ENCODE results near the gene MCM6.
"Not testable (repeated sequence)": the region's sequence is repeated elsewhere in the genome, so short reads cannot be mapped to it uniquely, and the experiment has no call there.

Gene MCM6

DNA sequence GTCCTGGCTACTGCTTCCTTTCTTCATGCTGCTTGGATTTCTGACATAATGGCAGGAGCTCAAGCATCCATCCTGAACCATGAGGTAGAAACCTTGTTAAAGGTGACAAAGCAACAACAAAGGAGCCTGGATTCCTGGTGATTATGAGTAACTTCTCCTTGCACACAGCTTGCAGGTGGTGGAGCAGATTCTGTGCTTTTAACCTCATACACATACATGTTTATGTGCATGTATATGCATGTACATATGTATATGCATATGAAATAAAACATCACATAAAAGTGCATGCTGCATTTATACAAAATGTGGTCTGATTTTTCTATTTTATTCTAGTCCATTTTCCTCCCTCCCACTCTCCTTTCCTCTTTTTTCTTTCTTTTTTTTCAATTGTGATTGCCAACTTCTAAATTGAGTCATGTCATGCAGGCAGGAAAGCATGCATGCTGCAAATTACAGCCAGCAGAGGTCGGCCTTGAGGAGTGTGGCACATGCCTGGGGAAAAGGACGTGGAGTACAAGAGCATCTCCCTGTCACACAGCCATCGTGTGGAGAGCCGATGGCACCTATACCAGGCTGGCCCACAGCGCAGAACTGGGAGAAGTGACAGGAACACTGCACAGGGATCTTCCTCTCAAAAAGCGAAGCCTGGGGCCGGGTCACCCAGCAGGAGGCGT lies 57.2 kb downstream of the MCM6 start:
- no peak for DNase-seq

DNA sequence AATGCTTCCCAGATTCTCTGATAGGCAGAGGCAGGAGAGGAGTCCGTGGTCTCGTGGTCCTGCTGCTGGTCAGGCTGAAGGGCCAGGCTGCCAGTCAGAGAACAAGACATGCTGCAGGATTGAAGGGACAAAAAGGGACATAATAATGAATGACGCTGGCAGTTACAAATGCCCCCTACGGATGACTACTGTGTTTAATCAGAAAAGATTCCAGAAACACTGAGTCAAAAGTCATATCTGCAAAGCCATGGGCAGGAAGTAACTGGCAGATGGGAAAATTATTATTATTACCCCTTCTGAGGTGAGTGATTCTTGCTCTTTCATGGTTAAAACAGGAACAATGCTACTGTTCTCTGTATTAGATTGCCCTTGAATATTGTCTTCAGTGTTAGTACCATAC lies 58.3 kb downstream of the MCM6 start:
- no peak for DNase-seq

DNA sequence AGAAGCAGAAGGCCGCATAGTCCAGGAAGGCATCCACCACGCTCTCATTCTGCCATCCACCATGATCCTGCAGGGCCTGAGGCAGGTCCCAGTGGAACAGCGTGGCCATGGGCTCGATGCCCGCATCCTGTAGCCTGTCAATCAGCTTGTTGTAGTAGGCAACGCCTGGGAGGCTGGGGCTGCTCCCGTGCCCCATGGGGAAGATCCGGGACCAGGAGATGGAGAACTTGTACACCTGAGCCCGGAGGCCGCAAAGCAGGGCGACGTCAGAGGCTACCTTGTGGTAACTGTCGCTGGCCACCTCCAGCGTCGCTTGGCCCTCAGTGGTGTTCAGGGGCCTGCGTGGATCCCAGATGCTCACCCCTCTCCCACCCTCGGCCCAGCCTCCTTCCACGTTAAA lies 58.8 kb downstream of the MCM6 start:
- DNase-seq = no peak

DNA sequence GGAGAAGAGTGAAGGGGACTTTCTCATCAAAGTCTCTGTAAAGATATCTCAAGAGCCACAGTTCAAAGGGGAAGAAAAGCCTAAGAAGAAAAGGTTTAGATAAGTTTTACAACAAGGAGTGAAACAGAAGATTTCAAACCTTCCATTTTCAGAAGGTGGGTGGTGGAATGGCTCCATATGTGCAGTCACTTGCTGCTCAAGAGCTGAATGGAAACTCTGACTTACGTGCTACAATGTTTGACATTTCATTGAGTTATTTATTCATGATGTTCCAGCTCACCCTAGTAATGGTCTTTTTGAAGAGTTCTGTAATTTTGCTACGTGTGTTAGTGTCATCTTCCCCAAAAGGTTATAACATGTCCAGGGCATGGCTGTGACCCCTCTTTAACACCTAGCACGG lies 61.0 kb downstream of the MCM6 start:
- no peak for DNase-seq

DNA sequence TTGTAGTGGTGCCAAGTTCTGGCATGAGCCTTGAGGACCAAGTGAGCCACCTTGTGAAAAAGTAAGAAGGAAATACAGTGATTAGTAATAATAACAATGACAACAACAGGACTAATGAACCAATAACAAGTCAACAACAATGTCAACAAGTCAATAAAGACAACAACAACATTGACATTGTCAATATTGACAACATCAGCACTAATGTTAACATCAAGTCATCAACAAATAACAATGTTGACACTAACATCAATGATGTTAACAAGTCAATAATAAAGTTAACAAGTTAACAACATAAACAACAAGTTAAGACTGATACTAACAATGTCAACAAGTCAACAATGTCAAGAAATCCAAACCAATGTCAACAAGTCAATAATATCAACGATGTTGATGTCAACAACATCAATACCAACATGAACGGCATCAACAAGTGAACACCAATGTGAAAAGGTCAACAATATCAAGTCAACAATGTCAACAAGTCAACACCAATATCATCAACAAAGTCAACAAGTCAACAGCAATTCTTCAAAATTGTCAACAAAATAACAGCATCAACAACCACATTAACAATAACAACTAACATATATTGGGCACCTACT lies 63.2 kb downstream of the MCM6 start:
- DNase-seq = no peak

DNA sequence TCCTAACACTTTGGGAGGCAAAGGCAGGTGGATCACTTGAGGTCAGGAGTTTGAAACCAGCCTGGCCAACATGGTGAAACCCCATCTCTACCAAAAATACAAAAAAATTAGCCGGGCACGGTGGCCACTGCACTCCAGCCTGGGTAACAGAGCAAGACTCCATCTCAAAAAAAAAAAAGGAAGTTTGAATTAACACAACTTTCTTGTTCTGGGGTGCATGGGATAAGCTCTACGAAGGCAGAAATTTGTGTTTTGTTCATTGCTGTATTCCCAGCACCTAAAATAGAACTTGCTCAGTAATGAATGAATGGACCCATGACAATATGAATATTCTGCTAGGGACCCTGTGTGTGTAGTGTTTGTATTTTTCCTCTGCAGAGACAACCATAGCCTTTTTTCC lies 68.4 kb downstream of the MCM6 start:
- not testable (repeated sequence) for DNase-seq

DNA sequence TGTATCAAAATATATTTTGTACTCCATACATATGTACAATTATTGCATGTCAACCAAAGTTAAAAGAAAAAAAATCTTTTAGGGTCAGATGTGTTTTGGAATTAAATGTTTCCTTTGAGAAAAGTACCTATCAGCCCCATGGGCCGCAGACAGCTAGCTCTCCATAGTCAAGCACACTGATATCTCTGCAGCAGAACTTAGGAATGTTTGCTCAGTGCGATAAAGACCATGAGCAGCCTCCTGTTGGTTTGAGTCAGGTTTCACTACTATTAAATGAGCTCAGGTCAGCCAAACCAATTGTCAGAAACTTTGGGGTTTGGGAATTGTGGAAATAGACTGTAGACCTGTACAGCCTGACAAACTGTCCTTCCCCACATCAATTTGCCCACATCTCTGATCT lies 73.0 kb downstream of the MCM6 start:
- DNase-seq = no peak

DNA sequence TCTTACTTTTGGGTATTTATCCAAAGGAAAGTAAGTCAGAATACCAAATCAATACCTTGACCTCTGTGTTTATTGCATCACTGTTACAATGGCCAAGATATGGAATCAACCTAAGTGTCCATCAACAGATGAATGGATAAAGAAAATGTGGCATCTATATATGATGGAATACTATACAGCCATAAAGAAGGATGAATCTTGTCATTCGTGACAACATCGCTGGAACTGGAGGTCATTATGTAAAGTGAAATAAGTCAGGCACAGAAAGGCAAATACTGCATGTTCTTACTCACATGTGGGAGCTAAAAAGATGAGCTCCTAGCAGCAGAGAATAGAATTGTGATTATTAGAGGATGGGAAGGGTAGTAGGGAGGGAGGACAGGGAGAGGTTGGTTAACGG lies 73.9 kb downstream of the MCM6 start:
- no peak for DNase-seq

DNA sequence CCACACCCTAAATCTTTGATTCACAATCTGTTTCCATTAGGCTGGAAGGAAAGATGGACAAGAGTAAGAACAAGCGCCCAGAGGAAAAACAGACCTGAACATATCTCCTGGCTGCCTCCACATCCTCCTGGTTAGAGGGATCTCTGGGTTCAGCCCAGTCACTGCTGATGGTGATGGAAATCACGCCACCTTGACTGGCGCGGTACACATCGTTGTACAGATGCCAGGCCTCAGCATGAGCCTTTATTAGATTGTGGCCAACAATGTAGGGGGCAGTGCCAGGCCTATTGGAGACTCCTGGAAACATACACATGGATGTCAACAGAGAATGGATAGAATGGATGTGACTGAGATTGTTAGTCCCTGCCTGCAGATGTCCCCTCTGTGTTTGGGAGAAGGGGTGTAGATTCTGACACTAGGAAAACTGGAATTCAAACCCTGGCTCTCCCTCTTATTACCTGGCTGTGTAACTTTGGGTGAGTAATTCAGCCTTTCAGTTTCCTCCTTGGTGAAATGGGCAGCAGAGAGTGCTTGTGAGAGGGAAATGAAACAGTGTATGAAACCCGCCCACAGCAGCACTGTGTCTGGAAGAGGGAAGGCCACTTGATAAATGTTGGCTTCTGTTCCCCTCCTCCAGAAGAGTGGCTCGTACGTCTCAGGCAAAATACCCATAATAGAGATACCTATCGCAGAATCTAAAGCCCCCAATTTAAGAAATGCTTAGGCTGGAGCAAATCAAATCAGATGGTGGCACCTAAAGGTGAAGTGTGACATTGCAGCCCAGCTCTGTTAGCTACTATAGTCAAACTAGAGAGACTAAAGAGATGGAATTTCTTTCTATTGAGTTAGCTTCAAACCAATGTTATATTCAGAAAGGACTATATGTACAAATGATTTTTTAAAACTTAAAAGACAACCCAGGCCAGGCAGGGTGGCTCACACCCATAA lies 75.5 kb downstream of the MCM6 start:
- DNase-seq = no peak

DNA sequence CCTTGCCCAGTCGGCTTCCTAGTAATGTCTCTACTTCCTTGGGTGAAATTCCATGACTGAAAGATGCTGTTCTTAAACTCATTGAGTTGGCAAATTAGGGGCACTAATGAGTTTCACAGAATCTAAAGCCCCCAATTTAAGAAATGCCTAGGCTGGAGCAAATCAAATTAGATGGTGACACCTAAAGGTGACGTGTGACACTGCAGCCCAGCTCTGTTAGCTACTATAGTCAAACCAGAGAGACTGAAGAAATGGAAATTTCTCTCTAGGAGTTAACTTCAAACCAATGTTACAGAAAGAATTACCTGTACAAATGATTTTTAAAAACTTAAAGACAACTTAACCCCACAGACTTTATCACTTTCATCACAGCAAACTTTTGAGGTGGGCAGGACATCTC lies 76.5 kb downstream of the MCM6 start:
- no peak for DNase-seq

DNA sequence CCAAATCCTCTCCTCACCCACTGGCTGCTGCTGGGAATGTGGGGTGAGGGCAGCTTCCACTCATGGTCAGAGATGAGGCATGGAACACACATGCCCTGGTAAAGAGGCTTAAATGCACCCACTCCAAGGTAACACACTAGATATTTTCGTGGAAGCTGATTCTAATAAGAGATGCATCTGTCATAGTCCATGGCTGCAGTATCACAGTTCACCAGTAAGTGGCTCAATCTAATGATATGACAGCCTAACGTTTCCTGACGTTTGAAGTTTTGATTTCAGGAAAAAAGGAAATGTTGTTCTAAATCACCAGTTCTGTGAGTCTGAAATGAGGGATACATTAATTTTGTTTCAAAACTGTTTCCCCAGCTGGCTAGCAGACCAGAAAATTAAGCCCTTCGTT lies 77.5 kb downstream of the MCM6 start:
- no peak for DNase-seq

DNA sequence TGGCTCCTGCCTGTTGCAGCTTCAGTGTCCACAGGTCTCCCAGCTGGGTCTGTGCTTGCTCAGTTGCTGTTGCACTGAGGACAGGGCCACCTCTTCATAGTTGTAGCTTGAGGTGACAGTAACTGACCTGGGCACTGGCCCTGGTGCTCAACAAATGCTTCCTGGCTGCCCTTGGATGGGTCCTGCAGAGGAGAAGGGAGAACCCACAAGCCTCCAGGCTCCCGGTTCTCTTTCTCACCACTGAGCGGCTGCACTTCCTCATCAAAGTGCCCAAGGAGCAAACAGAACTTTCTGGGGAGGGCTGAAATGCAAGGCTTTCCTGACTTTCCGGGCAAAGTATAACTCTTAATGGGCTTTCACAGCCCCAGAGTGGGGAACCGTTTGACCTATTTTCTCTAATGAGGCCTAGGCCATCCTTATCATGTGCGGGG lies 78.0 kb downstream of the MCM6 start:
- no peak for DNase-seq

DNA sequence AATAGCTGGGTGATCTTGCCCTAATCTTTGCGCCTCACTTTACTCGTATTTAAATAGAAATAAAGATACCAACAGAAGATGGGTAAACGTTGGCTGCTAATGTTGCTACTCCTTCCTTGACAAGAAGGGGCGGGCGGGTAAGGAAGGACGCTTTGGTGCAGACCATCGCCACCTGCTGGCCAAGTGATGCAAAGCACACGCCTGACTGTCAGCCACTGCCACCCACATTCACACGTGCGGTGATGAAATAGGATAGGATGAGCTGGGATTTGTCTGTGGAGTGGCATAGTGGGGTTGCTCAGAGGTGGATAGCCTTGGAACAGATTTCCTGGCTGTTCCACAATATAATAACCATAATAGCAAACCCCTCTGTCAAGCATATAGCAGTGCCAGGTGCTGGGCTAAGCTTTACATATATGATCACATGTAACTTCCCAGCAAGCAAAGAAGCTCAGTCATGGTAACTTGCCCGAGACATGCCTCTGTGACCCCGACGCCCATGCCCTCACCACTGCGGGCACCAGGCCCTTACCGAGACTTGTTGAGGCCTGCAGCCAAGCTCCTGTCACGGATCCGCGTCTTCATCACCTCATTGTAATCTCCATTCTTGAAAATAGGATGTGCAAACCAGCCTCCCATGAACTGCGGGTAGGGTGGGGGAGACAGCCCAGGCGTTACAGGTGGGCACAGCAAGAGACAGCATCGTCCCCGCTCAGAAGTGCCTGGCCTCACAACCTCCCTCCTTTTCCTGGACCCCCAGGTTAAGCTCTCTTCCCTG lies 78.6 kb downstream of the MCM6 start:
- peak; percentile 71 for DNase-seq

DNA sequence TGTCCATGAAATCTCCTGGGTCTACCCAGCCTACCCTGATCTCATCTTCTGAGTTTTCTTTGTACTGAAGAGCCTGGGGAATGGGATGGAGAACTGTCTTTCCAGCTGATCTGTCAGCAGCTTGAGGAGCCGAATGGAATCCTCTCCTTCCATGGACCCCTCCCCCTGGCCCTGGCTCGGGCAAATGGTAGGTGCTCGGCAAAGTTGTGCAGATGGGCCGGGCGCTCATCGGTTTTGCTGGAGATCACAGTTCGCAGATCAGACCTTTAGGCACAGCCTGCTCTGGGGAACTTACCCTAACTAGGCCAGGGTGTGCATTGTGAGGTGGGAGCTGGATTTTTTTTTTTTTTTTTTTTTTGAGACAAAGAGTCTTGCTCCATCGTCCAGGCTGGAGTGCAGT lies 79.6 kb downstream of the MCM6 start:
- no peak for DNase-seq

DNA sequence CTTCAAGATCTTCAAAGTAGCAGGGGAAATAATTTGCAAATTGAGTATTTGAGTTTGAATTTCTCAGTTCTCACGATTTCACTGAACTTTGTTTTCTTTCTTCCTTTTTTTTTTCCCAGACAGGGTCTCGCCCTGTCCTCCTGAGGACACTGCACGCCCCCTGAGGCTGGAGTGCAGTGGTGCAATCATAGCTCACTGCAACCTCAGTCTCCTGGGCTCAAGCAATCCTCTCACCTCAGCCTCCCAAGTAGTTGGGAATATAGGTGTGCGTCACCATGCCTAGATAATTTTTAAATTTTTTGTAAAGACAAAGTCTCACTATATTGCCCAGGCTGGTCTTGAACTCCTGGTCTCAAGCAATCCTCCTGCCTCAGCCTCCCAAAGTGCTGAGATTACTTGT lies 80.6 kb downstream of the MCM6 start:
- DNase-seq = not testable (repeated sequence)

DNA sequence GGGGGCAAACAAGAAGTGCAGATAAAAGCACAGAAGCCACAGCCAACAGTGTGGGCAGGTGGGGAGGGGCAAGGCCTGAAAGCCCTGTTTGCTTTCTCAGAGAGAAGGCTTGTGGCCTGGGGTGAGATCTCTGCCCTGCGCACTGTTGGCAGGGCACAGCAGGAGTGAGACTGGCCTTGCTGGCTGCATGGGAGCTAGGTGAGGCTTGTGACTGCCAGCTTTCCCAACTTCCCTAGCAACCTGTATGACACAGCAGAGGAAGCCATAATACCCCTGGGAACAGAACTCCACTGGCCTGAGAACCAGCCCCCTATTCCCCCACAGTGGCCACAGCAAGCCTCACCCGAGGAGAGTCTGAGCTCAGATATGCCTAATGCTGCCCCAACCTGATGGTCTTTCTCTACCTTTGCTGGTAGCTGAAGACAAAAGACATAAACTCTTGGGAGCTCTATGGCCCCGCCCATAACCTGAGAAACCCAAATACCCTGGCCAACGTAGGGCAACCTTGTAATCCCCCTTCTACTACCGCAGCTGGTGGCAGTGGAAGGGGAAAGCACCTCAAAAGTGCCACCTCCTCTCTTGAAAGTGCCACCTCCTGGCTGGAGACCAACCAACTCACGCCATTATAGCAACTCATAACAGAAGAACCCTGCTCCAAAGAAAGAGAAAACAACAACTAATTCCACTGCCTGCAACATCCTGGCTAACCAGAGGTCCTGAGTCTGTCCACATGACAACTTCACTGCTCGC lies 83.7 kb downstream of the MCM6 start:
- DNase-seq = no peak

DNA sequence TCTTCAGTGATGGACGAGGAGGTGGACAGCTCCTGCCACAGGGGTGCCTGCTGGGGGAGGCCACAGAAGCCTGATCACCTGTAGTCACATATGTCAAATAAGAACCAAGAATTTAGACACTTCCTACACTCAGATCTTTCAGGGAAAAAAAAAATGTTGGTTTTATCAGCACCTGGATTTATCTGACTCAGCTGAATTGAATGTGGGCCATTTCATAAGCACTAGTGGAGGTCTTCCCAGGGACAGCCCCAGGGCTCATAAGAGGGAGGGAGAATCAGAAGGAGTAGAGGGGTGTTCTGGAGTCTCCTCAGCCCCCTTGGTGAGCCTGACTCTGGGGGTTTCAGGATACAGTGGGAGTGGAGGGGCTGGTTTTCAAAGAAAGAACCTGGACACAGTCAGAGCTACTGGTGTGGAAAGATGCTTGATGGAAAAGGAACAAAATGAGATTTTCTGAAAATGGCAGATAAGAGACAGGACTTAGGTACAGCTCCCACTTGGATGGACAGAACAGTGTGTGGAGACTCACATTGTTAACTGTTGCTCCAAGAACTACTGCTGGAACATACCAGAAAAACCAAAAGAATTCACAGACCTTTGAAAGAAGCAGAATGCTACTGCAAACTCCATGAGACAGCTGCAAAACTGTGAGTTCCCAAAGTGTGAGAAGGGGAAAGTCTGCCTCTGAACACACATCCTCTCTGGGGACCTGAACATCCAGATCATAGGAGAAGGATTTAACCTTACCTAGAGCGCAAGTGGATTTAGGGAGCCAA lies 84.6 kb downstream of the MCM6 start:
- DNase-seq = no peak

DNA sequence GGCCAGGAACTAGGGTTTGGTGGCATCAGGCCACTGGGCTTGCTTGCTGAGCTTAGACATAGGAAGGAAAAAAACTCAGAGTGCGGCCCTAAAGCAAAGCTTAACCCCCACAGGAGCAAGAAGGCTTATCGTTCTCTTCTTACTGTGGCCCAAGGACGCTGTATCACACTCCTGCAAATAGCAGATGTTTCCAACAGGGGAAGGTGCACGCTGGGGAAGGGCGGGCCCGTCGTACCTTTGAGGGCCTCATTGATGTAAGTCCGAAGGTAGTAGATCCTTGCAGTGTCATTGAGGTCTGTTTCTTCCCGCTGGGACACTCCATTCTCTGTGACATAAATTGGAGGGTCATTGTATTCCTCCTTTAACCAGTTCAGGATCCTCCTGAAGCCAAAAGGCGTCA lies 85.8 kb downstream of the MCM6 start:
- no peak for DNase-seq
